ENCODE data around the gene LTBP3. TPM values are rescaled to one million over a fixed set of nuclear protein-coding genes. Genes with fewer than 3 reads are reported as not detected.

The LTBP3 gene
- total and polyA plus RNA-seq, 2 of the 13 experiments (the other 11 are each of a cell fraction or from before 2014, with no cell fraction given) = 12.2 to 68.1 TPM

DNA sequence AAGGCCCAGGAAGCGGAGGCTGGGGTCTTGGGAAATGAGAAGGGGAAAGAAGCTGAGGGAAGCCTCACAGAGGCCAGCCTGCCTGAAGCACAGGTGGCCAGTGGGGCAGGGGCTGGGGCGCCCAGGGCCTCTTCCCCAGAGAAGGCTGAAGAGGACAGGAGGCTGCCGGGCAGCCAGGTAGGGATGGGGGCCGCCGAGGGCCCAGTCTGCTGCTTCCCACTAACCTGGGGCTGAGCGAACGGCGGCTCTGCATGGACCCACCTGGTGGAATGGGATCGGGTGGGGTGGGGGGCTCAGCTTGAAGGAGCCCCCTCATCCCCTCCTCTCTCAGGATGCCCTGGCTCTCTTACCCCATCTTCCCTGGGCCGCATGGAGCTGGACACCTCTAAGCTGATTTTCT, 25.4 kb upstream of the LTBP3 start:
- DNase-seq (ENCODE audit: low spot score) = no peak
- intact Hi-C loops (cut with micrococcal nuclease; ENCODE audit: unreplicated experiment) = no loop called here
- Histone ChIP-seq H3K36me3 (replicated peaks in 1 of 2; ENCODE audit: control insufficient read depth in 1 of 2, insufficient read depth in 2 of 2, low read length in 2 of 2) (0 out of 5 replicates have a peak, but pooled peaks cover 0 to 4% of the 10 kb centered on the region in 2 experiments), H3K9me3 (ENCODE audit: low read length) (no peaks in the 10 kb centered on the region), H3K4me1 (ENCODE audit: insufficient read depth, low read length) (peaks cover 24% of the 10 kb centered on the region), H4K20me1 (ENCODE audit: insufficient read depth, low read length) (no peaks in the 10 kb centered on the region), H3K27ac (ENCODE audit: extremely low read length, insufficient read depth, low read length) (no peak overlapping the region), H3K4me3 (replicated peaks in 1 of 3; ENCODE audit: insufficient read depth in 1 of 3, low read depth in 2 of 3, low read length in 3 of 3) (no peak overlapping the region), H3K4me2 (ENCODE audit: low read depth, low read length) (no peak overlapping the region), H2AFZ (ENCODE audit: low read length) (no peak overlapping the region), H3K79me2 (ENCODE audit: insufficient read depth, low read length) (no peaks in the 10 kb centered on the region), H3K27me3 (ENCODE audit: control insufficient read depth in 1 of 2, insufficient read depth in 2 of 2, low read length in 2 of 2) (no peaks in the 10 kb centered on the region), H3K9ac (ENCODE audit: insufficient read depth, low read depth, low read length) (no peak overlapping the region)
- CTCF ChIA-PET (ENCODE audit: low intra/inter-chr PET ratio, low total read pairs) = no interaction called here
- no peak for ATAC-seq
- POLR2A ChIA-PET = no interaction called here
- no peak for FAIRE-seq
- in situ Hi-C loops (cut with HindIII; ENCODE audit: extremely low pct_ligation_motif_present, low pct_unique_long_range_greater_than_20kb) = no loop called here
- 71% methylated on average over 3 of the region's 10 CpGs for WGBS (ENCODE audit: low lambda C conversion rate)
- no TSS peak for BruUV-seq (replicated peaks)
- TF ChIP-seq FOXO1 (CRISPR knock-in tag; IDR thresholded peaks at IDR 0.05) (no peak), TBP (CRISPR knock-in tag; IDR thresholded peaks at IDR 0.05) (no peak), ZFP37 (CRISPR knock-in tag; IDR thresholded peaks at IDR 0.05; ENCODE audit: borderline replicate concordance) (no peak)
- TF ChIP-seq, protein P1, sequence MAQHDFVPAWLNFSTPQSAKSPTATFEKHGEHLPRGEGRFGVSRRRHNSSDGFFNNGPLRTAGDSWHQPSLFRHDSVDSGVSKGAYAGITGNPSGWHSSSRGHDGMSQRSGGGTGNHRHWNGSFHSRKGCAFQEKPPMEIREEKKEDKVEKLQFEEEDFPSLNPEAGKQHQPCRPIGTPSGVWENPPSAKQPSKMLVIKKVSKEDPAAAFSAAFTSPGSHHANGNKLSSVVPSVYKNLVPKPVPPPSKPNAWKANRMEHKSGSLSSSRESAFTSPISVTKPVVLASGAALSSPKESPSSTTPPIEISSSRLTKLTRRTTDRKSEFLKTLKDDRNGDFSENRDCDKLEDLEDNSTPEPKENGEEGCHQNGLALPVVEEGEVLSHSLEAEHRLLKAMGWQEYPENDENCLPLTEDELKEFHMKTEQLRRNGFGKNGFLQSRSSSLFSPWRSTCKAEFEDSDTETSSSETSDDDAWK (CRISPR knock-in tag; IDR thresholded peaks at IDR 0.05) = no peak
- TF ChIP-seq, protein P2, sequence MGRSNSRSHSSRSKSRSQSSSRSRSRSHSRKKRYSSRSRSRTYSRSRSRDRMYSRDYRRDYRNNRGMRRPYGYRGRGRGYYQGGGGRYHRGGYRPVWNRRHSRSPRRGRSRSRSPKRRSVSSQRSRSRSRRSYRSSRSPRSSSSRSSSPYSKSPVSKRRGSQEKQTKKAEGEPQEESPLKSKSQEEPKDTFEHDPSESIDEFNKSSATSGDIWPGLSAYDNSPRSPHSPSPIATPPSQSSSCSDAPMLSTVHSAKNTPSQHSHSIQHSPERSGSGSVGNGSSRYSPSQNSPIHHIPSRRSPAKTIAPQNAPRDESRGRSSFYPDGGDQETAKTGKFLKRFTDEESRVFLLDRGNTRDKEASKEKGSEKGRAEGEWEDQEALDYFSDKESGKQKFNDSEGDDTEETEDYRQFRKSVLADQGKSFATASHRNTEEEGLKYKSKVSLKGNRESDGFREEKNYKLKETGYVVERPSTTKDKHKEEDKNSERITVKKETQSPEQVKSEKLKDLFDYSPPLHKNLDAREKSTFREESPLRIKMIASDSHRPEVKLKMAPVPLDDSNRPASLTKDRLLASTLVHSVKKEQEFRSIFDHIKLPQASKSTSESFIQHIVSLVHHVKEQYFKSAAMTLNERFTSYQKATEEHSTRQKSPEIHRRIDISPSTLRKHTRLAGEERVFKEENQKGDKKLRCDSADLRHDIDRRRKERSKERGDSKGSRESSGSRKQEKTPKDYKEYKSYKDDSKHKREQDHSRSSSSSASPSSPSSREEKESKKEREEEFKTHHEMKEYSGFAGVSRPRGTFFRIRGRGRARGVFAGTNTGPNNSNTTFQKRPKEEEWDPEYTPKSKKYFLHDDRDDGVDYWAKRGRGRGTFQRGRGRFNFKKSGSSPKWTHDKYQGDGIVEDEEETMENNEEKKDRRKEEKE (IDR thresholded peaks at IDR 0.05) = no peak
